Measurements from ENCODE around the gene C9orf78. TPM values are rescaled to one million over a fixed set of nuclear protein-coding genes. Genes with fewer than 3 reads are reported as not detected.

C9orf78 gene
- polyA plus RNA-seq, 1 donor (not counting 4 experiments of a cell fraction or from before 2014, with no cell fraction given), result 66.5 TPM

GRCh38 chr9:129867136-129868022 is 32.3 kb upstream of the C9orf78 start:
- TF ChIP-seq CTCF (optimal IDR thresholded peaks at IDR 0.05 in 1 of 3, IDR thresholded peaks at IDR 0.05 in 1 of 3, conservative IDR thresholded peaks at IDR 0.05 in 1 of 3; ENCODE audit: extremely low read depth in 1 of 3, insufficient read depth in 2 of 3, low read length in 3 of 3) (peak in 1 of 3 experiments; percentile 22), EZH2 (IDR thresholded peaks at IDR 0.05; ENCODE audit: low read length) (no peak)
- DNase-seq (ENCODE audit: low read depth, low spot score), result no peak
- Histone ChIP-seq H3K9ac (ENCODE audit: control insufficient read depth, extremely low read depth, insufficient read depth, low read length) (no peak overlapping the region), H3K27me3 (ENCODE audit: control insufficient read depth, extremely low read depth, insufficient read depth, low read length) (no peaks in the 10 kb centered on the region), H3K9me3 (ENCODE audit: control insufficient read depth, low read depth, low read length) (no peaks in the 10 kb centered on the region), H3K9me1 (ENCODE audit: control insufficient read depth, extremely low read depth, insufficient read depth, low read length) (no peaks in the 10 kb centered on the region), H2AFZ (ENCODE audit: control insufficient read depth, low read length) (no peak overlapping the region), H3K4me3 (ENCODE audit: control insufficient read depth in 2 of 3, extremely low read depth in 1 of 3, insufficient read depth in 2 of 3, low read depth in 1 of 3, low read length in 3 of 3) (no peak overlapping the region), H3K79me2 (ENCODE audit: control insufficient read depth, insufficient read depth, low read length) (no peaks in the 10 kb centered on the region), H3K36me3 (ENCODE audit: control insufficient read depth in 2 of 2, extremely low read depth in 1 of 2, insufficient read depth in 2 of 2, low read length in 2 of 2) (peaks cover 3 to 12% of the 10 kb centered on the region in 2 experiments), H4K20me1 (ENCODE audit: control insufficient read depth, extremely low read depth, insufficient read depth, low read length) (no peaks in the 10 kb centered on the region), H3K27ac (ENCODE audit: control insufficient read depth, insufficient read depth, low read length) (no peak overlapping the region), H3K4me1 (ENCODE audit: control insufficient read depth, extremely low read depth, insufficient read depth, low read length) (peaks cover 8% of the 10 kb centered on the region), H3K4me2 (ENCODE audit: control insufficient read depth, extremely low read depth, insufficient read depth, low read depth, low read length) (no peak overlapping the region)
- no peak for FAIRE-seq
- dilution Hi-C loops (cut with MboI; ENCODE audit: extremely low pct_ligation_motif_present, low sequenced_read_pairs), result no loop called here

- H3K27ac ChIP-seq (ENCODE audit: control insufficient read depth, insufficient read depth, low read length), result no peak overlapping the region
- H2AFZ ChIP-seq (ENCODE audit: control insufficient read depth, low read length), result no peak overlapping the region
- no peak overlapping the region for H3K4me3 ChIP-seq (ENCODE audit: control insufficient read depth in 2 of 3, extremely low read depth in 1 of 3, insufficient read depth in 2 of 3, low read depth in 1 of 3, low read length in 3 of 3)
- peaks cover 9 to 15% of the 10 kb centered on the region in 2 experiments for H3K36me3 ChIP-seq (ENCODE audit: control insufficient read depth in 2 of 2, extremely low read depth in 1 of 2, insufficient read depth in 2 of 2, low read length in 2 of 2)
- H3K9me1 ChIP-seq (ENCODE audit: control insufficient read depth, extremely low read depth, insufficient read depth, low read length), result no peaks in the 10 kb centered on the region
- TF ChIP-seq CTCF (optimal IDR thresholded peaks at IDR 0.05 in 1 of 3, IDR thresholded peaks at IDR 0.05 in 1 of 3, conservative IDR thresholded peaks at IDR 0.05 in 1 of 3; ENCODE audit: extremely low read depth in 1 of 3, insufficient read depth in 2 of 3, low read length in 3 of 3) (no peak), EZH2 (IDR thresholded peaks at IDR 0.05; ENCODE audit: low read length) (no peak)
- H3K9me3 ChIP-seq (ENCODE audit: control insufficient read depth, low read depth, low read length), result no peaks in the 10 kb centered on the region
- no peaks in the 10 kb centered on the region for H3K79me2 ChIP-seq (ENCODE audit: control insufficient read depth, insufficient read depth, low read length)
- no peak overlapping the region for H3K4me2 ChIP-seq (ENCODE audit: control insufficient read depth, extremely low read depth, insufficient read depth, low read depth, low read length)
- no peak overlapping the region for H3K9ac ChIP-seq (ENCODE audit: control insufficient read depth, extremely low read depth, insufficient read depth, low read length)
- no peaks in the 10 kb centered on the region for H4K20me1 ChIP-seq (ENCODE audit: control insufficient read depth, extremely low read depth, insufficient read depth, low read length)
- FAIRE-seq (no peak), DNase-seq (ENCODE audit: low read depth, low spot score) (no peak)
- dilution Hi-C loops (cut with MboI; ENCODE audit: extremely low pct_ligation_motif_present, low sequenced_read_pairs), result no loop called here
- no peaks in the 10 kb centered on the region for H3K27me3 ChIP-seq (ENCODE audit: control insufficient read depth, extremely low read depth, insufficient read depth, low read length)
- H3K4me1 ChIP-seq (ENCODE audit: control insufficient read depth, extremely low read depth, insufficient read depth, low read length), result peaks cover 8% of the 10 kb centered on the region
Measured at GRCh38 chr9:129866394-129867135, 31.5 kb upstream of the C9orf78 start.
